ENCODE data around the gene PPP2R2C.

GRCh38 chr4:6446130-6446482, 26.3 kb downstream of the PPP2R2C start:
- TF ChIP-seq, protein P1, sequence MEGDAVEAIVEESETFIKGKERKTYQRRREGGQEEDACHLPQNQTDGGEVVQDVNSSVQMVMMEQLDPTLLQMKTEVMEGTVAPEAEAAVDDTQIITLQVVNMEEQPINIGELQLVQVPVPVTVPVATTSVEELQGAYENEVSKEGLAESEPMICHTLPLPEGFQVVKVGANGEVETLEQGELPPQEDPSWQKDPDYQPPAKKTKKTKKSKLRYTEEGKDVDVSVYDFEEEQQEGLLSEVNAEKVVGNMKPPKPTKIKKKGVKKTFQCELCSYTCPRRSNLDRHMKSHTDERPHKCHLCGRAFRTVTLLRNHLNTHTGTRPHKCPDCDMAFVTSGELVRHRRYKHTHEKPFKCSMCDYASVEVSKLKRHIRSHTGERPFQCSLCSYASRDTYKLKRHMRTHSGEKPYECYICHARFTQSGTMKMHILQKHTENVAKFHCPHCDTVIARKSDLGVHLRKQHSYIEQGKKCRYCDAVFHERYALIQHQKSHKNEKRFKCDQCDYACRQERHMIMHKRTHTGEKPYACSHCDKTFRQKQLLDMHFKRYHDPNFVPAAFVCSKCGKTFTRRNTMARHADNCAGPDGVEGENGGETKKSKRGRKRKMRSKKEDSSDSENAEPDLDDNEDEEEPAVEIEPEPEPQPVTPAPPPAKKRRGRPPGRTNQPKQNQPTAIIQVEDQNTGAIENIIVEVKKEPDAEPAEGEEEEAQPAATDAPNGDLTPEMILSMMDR (IDR thresholded peaks at IDR 0.05 in 8 of 11, conservative IDR thresholded peaks at IDR 0.05 in 3 of 11), result no peak
- no peak for TF ChIP-seq POLR2AphosphoS5 (IDR thresholded peaks at IDR 0.05)
